HEK293 (cell line): ENCODE results near the gene ACTL9.

ENCODE experiments used
- CTCF ChIA-PET: fragments of 350-600 bp; formaldehyde crosslinking; extraction: SDS; loops from one replicate; lab custom pipeline; 2021; ENCODE audit warnings: antibody characterized with exemption; lab: Yijun Ruan, JAX
- POLR2A ChIA-PET: fragments of 300-600 bp; formaldehyde crosslinking; extraction: SDS; loops from one replicate; lab custom pipeline; 2020; ENCODE audit warnings: antibody characterized with exemption, inconsistent platforms; lab: Yijun Ruan, JAX
- H3K27ac ChIP-seq: fragments of 200-500 bp; sonication (Bioruptor generic); 2 replicates; pipeline ENCODE4 v1.5.1; 2014; ENCODE audit warnings: low read depth, low read length, control low read depth, inconsistent platforms; ENCODE audit errors: extremely low read depth
- H3K36me3 ChIP-seq, 2 experiments: fragments of 200-500 bp in 1 of 2; sonication (Bioruptor generic) in 1 of 2; 1 replicate in 1 of 2; 2 replicates in 1 of 2; pipeline ENCODE4 v1.5.1; 2014 to 2017; ENCODE audit warnings: inconsistent platforms in 2 of 2, low read length in 2 of 2; ENCODE audit not compliant: control insufficient read depth in 2 of 2, insufficient read depth in 1 of 2
- H3K4me1 ChIP-seq: fragments of 200-500 bp; sonication (Bioruptor generic); 2 replicates; pipeline ENCODE4 v1.5.1; 2014; ENCODE audit warnings: mild to moderate bottlenecking, low read length, inconsistent platforms; ENCODE audit not compliant: control insufficient read depth, insufficient read depth
- H3K4me3 ChIP-seq: 2 replicates; pipeline ENCODE4 v1.5.1; 2011; ENCODE audit warnings: low read depth, mild to moderate bottlenecking, control low read depth, low read length, moderate library complexity
- H3K9me3 ChIP-seq: fragments of 200-500 bp; sonication (Bioruptor generic); 2 replicates; pipeline ENCODE4 v1.5.1; 2014; ENCODE audit warnings: low read depth, low read length, inconsistent platforms; ENCODE audit not compliant: control insufficient read depth, insufficient read depth
- AEBP2 ChIP-seq: fragments of 450-650 bp; formaldehyde crosslinking; IDR thresholded peaks from 2 replicates; pipeline ENCODE4 v1.5.1; 2016; ENCODE audit warnings: missing biosample characterization, missing genetic modification characterization, borderline replicate concordance
- CTCF ChIP-seq: fragments of 450-650 bp; formaldehyde crosslinking; IDR thresholded peaks from 2 replicates; pipeline ENCODE4 v1.5.1; 2016; ENCODE audit warnings: missing biosample characterization, missing genetic modification characterization
- GLIS1 ChIP-seq: fragments of 450-650 bp; formaldehyde crosslinking; IDR thresholded peaks from 2 replicates; pipeline ENCODE4 v1.5.1; 2016; ENCODE audit warnings: missing biosample characterization, missing genetic modification characterization
- HOXD13 ChIP-seq: sonication (generic); formaldehyde crosslinking; IDR thresholded peaks from 2 replicates; pipeline ENCODE4 v1.8.0; 2022; ENCODE audit warnings: missing genetic modification reagents, borderline replicate concordance
- KLF10 ChIP-seq: fragments of 450-650 bp; IDR thresholded peaks from 2 replicates; pipeline ENCODE4 v1.5.1; 2018; ENCODE audit warnings: missing biosample characterization, mild to moderate bottlenecking, missing genetic modification characterization
- KLF7 ChIP-seq: fragments of 450-650 bp; formaldehyde crosslinking; IDR thresholded peaks from 2 replicates; pipeline ENCODE4 v1.5.1; 2016; ENCODE audit warnings: missing biosample characterization, missing genetic modification characterization, borderline replicate concordance
- PRDM1 ChIP-seq: fragments of 450-650 bp; formaldehyde crosslinking; IDR thresholded peaks from 2 replicates; pipeline ENCODE4; 2016; ENCODE audit warnings: missing biosample characterization, missing genetic modification characterization
- SP3 ChIP-seq: fragments of 450-650 bp; formaldehyde crosslinking; IDR thresholded peaks from 2 replicates; pipeline ENCODE4 v1.5.1; 2016; ENCODE audit warnings: missing biosample characterization, missing genetic modification characterization
- YY1 ChIP-seq: fragments of 450-650 bp; formaldehyde crosslinking; IDR thresholded peaks from 2 replicates; pipeline ENCODE4 v1.5.1; 2018; ENCODE audit warnings: missing biosample characterization, missing genetic modification characterization
- ZBTB17 ChIP-seq: fragments of 450-650 bp; formaldehyde crosslinking; IDR thresholded peaks from 2 replicates; pipeline ENCODE4 v1.5.1; 2016; ENCODE audit warnings: missing biosample characterization, missing genetic modification characterization
- ZNF221 ChIP-seq: fragments of 450-650 bp; formaldehyde crosslinking; IDR thresholded peaks from 2 replicates; pipeline ENCODE4 v1.5.1; 2017; ENCODE audit warnings: missing biosample characterization, missing genetic modification characterization, borderline replicate concordance
- ZNF449 ChIP-seq: fragments of 450-650 bp; formaldehyde crosslinking; IDR thresholded peaks from 2 replicates; pipeline ENCODE4 v1.5.1; 2017; ENCODE audit warnings: missing biosample characterization, mild to moderate bottlenecking, missing genetic modification characterization, moderate library complexity
- ZNF548 ChIP-seq: fragments of 450-650 bp; formaldehyde crosslinking; IDR thresholded peaks from 2 replicates; pipeline ENCODE4 v1.5.1; 2016; ENCODE audit warnings: missing biosample characterization, missing genetic modification characterization
- ZNF623 ChIP-seq: fragments of 450-650 bp; formaldehyde crosslinking; IDR thresholded peaks from 2 replicates; pipeline ENCODE4 v1.5.1; 2016; ENCODE audit warnings: missing biosample characterization, missing genetic modification characterization
- ZNF664 ChIP-seq: fragments of 450-650 bp; formaldehyde crosslinking; IDR thresholded peaks from 2 replicates; pipeline ENCODE4 v1.5.1; 2016; ENCODE audit warnings: missing biosample characterization, missing genetic modification characterization
- ZNF776 ChIP-seq: fragments of 450-650 bp; formaldehyde crosslinking; IDR thresholded peaks from 2 replicates; pipeline ENCODE4 v1.5.0; 2017; ENCODE audit warnings: missing biosample characterization, missing genetic modification characterization, borderline replicate concordance
- ZNF791 ChIP-seq: fragments of 450-650 bp; formaldehyde crosslinking; IDR thresholded peaks from 2 replicates; pipeline ENCODE4 v1.5.1; 2016; ENCODE audit warnings: missing biosample characterization, missing genetic modification characterization
- TF ChIP-seq, protein P1 (sequence below): sonication (generic); formaldehyde crosslinking; IDR thresholded peaks from 2 replicates; pipeline ENCODE4 v1.8.1; 2022; ENCODE audit warnings: mild to moderate bottlenecking, moderate library complexity, missing genetic modification reagents
- TF ChIP-seq, protein P2 (sequence below): fragments of 450-650 bp; formaldehyde crosslinking; IDR thresholded peaks from 2 replicates; pipeline ENCODE4 v1.5.1; 2016; ENCODE audit warnings: missing biosample characterization, missing genetic modification characterization
- TF ChIP-seq, protein P3 (sequence below): fragments of 450-650 bp; formaldehyde crosslinking; IDR thresholded peaks from 2 replicates; pipeline ENCODE4 v1.5.1; 2016; ENCODE audit warnings: missing biosample characterization, missing genetic modification characterization

The ACTL9 gene

DNA sequence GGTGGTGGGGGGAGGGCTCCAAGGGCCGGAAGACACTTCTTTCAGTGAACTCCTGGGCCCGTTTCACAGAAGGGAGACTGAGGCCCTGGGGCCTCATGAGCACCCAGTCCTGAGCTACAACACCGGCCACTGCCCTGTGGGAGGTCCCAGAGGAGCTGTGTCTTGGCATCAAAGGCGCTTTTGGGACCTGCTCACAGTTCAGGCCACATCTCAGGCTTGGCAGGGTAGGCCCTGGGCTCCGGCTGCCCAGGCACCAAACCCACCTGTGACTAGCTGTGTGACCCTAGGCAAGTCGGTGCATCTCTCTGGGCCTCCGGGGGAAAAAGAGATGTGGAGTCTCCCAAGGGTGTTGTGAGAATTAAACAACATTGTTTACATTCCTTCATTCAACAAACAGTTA lies 38.7 kb downstream of the ACTL9 start:
- Histone ChIP-seq H3K4me3 (no peak overlapping the region), H3K4me1 (no peaks in the 10 kb centered on the region), H3K27ac (no peak overlapping the region), H3K9me3 (no peaks in the 10 kb centered on the region)
- POLR2A ChIA-PET: no interaction called here
- TF ChIP-seq HOXD13 (no peak), ZNF776 (tag by site-specific recombination) (no peak), PRDM1 (tag by site-specific recombination) (no peak), YY1 (tag by site-specific recombination) (no peak), ZNF791 (tag by site-specific recombination) (no peak), ZNF221 (tag by site-specific recombination) (no peak)
- TF ChIP-seq, all 188 proteins: peak for 0
- CTCF ChIA-PET: no interaction called here
- H3K36me3 ChIP-seq: no peaks in the 10 kb centered on the region

- POLR2A ChIA-PET: no interaction called here
- no peaks in the 10 kb centered on the region for H3K36me3 ChIP-seq
- no peaks in the 10 kb centered on the region for H3K9me3 ChIP-seq
- no peaks in the 10 kb centered on the region for H3K4me1 ChIP-seq
- CTCF ChIA-PET: no interaction called here
- TF ChIP-seq ZNF623 (tag by site-specific recombination) (peak; percentile 93), SP3 (no peak)
- no peak overlapping the region for H3K27ac ChIP-seq
- H3K4me3 ChIP-seq: no peak overlapping the region
Observed at GRCh38 chr19:8657869-8658268, 40.7 kb downstream of the ACTL9 start.

GRCh38 chr19:8655340-8655709 lies 43.3 kb downstream of the ACTL9 start:
- POLR2A ChIA-PET: no interaction called here
- H3K27ac ChIP-seq: no peak overlapping the region
- no peaks in the 10 kb centered on the region for H3K9me3 ChIP-seq
- CTCF ChIA-PET: interaction anchor here (0.6 to 3.4 kb wide), 8 partner anchors 9 to 307 kb away, joined by 3 to 50 read pairs (median 5); no protein-coding TSS in a partner anchor
- no peak overlapping the region for H3K4me3 ChIP-seq
- no peaks in the 10 kb centered on the region for H3K4me1 ChIP-seq
- no peak for TF ChIP-seq ZNF548 (tag by site-specific recombination)
- TF ChIP-seq, protein P1, sequence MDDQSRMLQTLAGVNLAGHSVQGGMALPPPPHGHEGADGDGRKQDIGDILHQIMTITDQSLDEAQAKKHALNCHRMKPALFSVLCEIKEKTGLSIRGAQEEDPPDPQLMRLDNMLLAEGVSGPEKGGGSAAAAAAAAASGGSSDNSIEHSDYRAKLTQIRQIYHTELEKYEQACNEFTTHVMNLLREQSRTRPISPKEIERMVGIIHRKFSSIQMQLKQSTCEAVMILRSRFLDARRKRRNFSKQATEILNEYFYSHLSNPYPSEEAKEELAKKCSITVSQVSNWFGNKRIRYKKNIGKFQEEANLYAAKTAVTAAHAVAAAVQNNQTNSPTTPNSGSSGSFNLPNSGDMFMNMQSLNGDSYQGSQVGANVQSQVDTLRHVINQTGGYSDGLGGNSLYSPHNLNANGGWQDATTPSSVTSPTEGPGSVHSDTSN (CRISPR knock-in tag): no peak
- TF ChIP-seq GLIS1 (tag by site-specific recombination): peak; percentile 47
- TF ChIP-seq, protein P2, sequence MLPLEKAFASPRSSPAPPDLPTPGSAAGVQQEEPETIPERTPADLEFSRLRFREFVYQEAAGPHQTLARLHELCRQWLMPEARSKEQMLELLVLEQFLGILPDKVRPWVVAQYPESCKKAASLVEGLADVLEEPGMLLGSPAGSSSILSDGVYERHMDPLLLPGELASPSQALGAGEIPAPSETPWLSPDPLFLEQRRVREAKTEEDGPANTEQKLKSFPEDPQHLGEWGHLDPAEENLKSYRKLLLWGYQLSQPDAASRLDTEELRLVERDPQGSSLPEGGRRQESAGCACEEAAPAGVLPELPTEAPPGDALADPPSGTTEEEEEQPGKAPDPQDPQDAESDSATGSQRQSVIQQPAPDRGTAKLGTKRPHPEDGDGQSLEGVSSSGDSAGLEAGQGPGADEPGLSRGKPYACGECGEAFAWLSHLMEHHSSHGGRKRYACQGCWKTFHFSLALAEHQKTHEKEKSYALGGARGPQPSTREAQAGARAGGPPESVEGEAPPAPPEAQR (tag by site-specific recombination): no peak
- TF ChIP-seq KLF10: no peak
- no peak for TF ChIP-seq ZNF664 (tag by site-specific recombination)
- no peak for TF ChIP-seq KLF7 (tag by site-specific recombination)
- no peaks in the 10 kb centered on the region for H3K36me3 ChIP-seq

GRCh38 chr19:8654591-8655339 lies 43.8 kb downstream of the ACTL9 start:
- H3K4me1 ChIP-seq: no peaks in the 10 kb centered on the region
- POLR2A ChIA-PET: no interaction called here
- no peaks in the 10 kb centered on the region for H3K9me3 ChIP-seq
- no peak overlapping the region for H3K27ac ChIP-seq
- no peaks in the 10 kb centered on the region for H3K36me3 ChIP-seq
- peak overlapping the region; percentile 9; the same call in 1 of the 2 replicates for H3K4me3 ChIP-seq
- CTCF ChIA-PET: interaction anchor here (0.6 to 3.4 kb wide), 30 partner anchors 9 to 675 kb away, joined by 3 to 50 read pairs (median 4); partner anchors contain the start of genes MYO1F and NFILZ
- TF ChIP-seq ZNF449 (no peak), ZBTB17 (tag by site-specific recombination) (peak; percentile 67), SP3 (peak; percentile 4; the same call in 1 of the 2 replicates), AEBP2 (tag by site-specific recombination) (no peak), CTCF (peak; percentile 80)
- TF ChIP-seq, protein P3, sequence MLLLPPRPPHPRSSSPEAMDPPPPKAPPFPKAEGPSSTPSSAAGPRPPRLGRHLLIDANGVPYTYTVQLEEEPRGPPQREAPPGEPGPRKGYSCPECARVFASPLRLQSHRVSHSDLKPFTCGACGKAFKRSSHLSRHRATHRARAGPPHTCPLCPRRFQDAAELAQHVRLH: 0 out of 2 replicates have a peak, but pooled peaks have one; percentile 47
